GM15510 (cell line): ENCODE measurements around the gene RXRA.

Source experiments
- POLR2A ChIP-seq: IDR thresholded peaks from 3 replicates; pipeline ENCODE4 v1.6.1; 2011; ENCODE audit warnings: borderline replicate concordance; ENCODE audit not compliant: insufficient read length; ENCODE audit errors: extremely low read depth

The RXRA gene

GRCh38 chr9:134414900-134415425 lies 88.7 kb downstream of the RXRA start:
- no peak for TF ChIP-seq POLR2A

- no peak for TF ChIP-seq POLR2A
These were observed 90.2 kb downstream of the RXRA start for GRCh38 chr9:134416385-134417015.

- TF ChIP-seq POLR2A = no peak
These were observed 92.1 kb downstream of the RXRA start for GRCh38 chr9:134418354-134418753.

GRCh38 chr9:134419000-134419683 lies 92.9 kb downstream of the RXRA start:
- no peak for TF ChIP-seq POLR2A

GRCh38 chr9:134419684-134420076 lies 93.4 kb downstream of the RXRA start:
- no peak for TF ChIP-seq POLR2A

GRCh38 chr9:134420281-134420845 lies 94.1 kb downstream of the RXRA start:
- no peak for TF ChIP-seq POLR2A

- no peak for TF ChIP-seq POLR2A
These were observed 94.7 kb downstream of the RXRA start for GRCh38 chr9:134420974-134421432.

GRCh38 chr9:134421888-134422287 lies 95.6 kb downstream of the RXRA start:
- TF ChIP-seq POLR2A = no peak

- TF ChIP-seq POLR2A = no peak
These were observed 96.2 kb downstream of the RXRA start for GRCh38 chr9:134422301-134423090.

GRCh38 chr9:134423166-134423565 lies 96.9 kb downstream of the RXRA start:
- TF ChIP-seq POLR2A = no peak

- TF ChIP-seq POLR2A = no peak
These were observed 97.5 kb downstream of the RXRA start for GRCh38 chr9:134423749-134424148.

- no peak for TF ChIP-seq POLR2A
These were observed 98.6 kb downstream of the RXRA start for GRCh38 chr9:134424818-134425217.

GRCh38 chr9:134425401-134425800 lies 99.1 kb downstream of the RXRA start:
- TF ChIP-seq POLR2A = no peak

GRCh38 chr9:134425812-134426211 lies 99.6 kb downstream of the RXRA start:
- TF ChIP-seq POLR2A = no peak

- no peak for TF ChIP-seq POLR2A
These were observed 100.2 kb downstream of the RXRA start for GRCh38 chr9:134426436-134426835.
